IMR-90 (cell line): ENCODE measurements around the gene RASGRP1. TPM values are rescaled to one million over a fixed set of nuclear protein-coding genes. Genes with fewer than 3 reads are reported as not detected.

Experiments
- ATAC-seq: fragments of 200-7000 bp; cut with Tn5 transposase; 2 replicates; pipeline ENCODE4 v1.9.1; 2020; ENCODE audit warnings: low read depth, mild to moderate bottlenecking, moderate library complexity
- BruUV-seq: library from RNA; stranded (reverse); fragments of 400-500 nt; replicated peaks from 2 replicates; lab custom pipeline; 2021; lab: Mats Ljungman, UMichigan
- CTCF ChIA-PET: fragments of 300-600 bp; formaldehyde crosslinking; extraction: SDS; loops from one replicate; lab custom pipeline; 2021; ENCODE audit warnings: antibody characterized with exemption; lab: Yijun Ruan, JAX
- POLR2A ChIA-PET: fragments of 300-600 bp; sonication (Branson Sonifier 250); formaldehyde crosslinking; loops from one replicate; lab custom pipeline; 2022; ENCODE audit warnings: antibody characterized with exemption; ENCODE audit not compliant: unreplicated experiment; lab: Charles Lee
- DNase-seq: peaks from one replicate; pipeline ENCODE4 v3.0.0; 2013
- H2AFZ ChIP-seq: replicated peaks from 2 replicates; pipeline ENCODE3; 2013; ENCODE audit warnings: low read length, mild to moderate bottlenecking; ENCODE audit not compliant: poor library complexity
- H2AK5ac ChIP-seq: 2 replicates; pipeline ENCODE4 v1.6.1; 2013; ENCODE audit warnings: low read depth, low read length, inconsistent platforms
- H2AK9ac ChIP-seq: replicated peaks from 2 replicates; pipeline ENCODE3; 2013; ENCODE audit warnings: mild to moderate bottlenecking, low read depth, low read length, moderate library complexity; ENCODE audit not compliant: poor library complexity
- H2BK120ac ChIP-seq: 2 replicates; pipeline ENCODE4 v1.6.1; 2013; ENCODE audit warnings: low read depth, low read length, inconsistent platforms
- H2BK15ac ChIP-seq: 3 replicates; pipeline ENCODE4 v1.6.1; 2013; ENCODE audit warnings: low read depth, low read length, inconsistent platforms
- H2BK20ac ChIP-seq: 2 replicates; pipeline ENCODE4 v1.6.1; 2013; ENCODE audit warnings: low read depth, mild to moderate bottlenecking, inconsistent platforms, low read length, moderate library complexity
- H2BK5ac ChIP-seq: 2 replicates; pipeline ENCODE4 v1.6.1; 2013; ENCODE audit warnings: mild to moderate bottlenecking, low read depth, low read length, inconsistent platforms; ENCODE audit not compliant: poor library complexity, severe bottlenecking
- H3K14ac ChIP-seq: replicated peaks from 2 replicates; pipeline ENCODE4 v1.6.1; 2013; ENCODE audit warnings: low read depth, low read length, inconsistent platforms
- H3K18ac ChIP-seq: 2 replicates; pipeline ENCODE4 v1.6.1; 2013; ENCODE audit warnings: low read depth, low read length, control low read depth
- H3K23ac ChIP-seq: 2 replicates; pipeline ENCODE4 v1.6.1; 2013; ENCODE audit warnings: low read depth, low read length, inconsistent platforms
- H3K27ac ChIP-seq: 2 replicates; pipeline ENCODE4 v1.5.1; 2013; ENCODE audit warnings: mild to moderate bottlenecking, control low read depth, low read length; ENCODE audit not compliant: insufficient read depth
- H3K27me3 ChIP-seq: 2 replicates; pipeline ENCODE4 v1.6.1; 2013; ENCODE audit warnings: low read length; ENCODE audit not compliant: control insufficient read depth, insufficient read depth
- H3K36me3 ChIP-seq: 2 replicates; pipeline ENCODE4 v1.6.1; 2013; ENCODE audit warnings: low read length, mixed read lengths; ENCODE audit not compliant: control insufficient read depth, insufficient read depth
- H3K4ac ChIP-seq: 2 replicates; pipeline ENCODE4 v1.6.1; 2013; ENCODE audit warnings: low read depth, low read length, inconsistent platforms
- H3K4me1 ChIP-seq: 2 replicates; pipeline ENCODE4 v1.6.1; 2013; ENCODE audit warnings: low read length, mixed read lengths; ENCODE audit not compliant: control insufficient read depth, insufficient read depth
- H3K4me2 ChIP-seq: 2 replicates; pipeline ENCODE4 v1.6.1; 2013; ENCODE audit warnings: low read depth, mild to moderate bottlenecking, control low read depth, low read length, moderate library complexity
- H3K4me3 ChIP-seq: 2 replicates; pipeline ENCODE4 v1.5.1; 2013; ENCODE audit warnings: low read depth, mild to moderate bottlenecking, control low read depth, low read length, moderate library complexity; ENCODE audit not compliant: insufficient read depth
- H3K56ac ChIP-seq: 2 replicates; pipeline ENCODE4 v1.6.1; 2013; ENCODE audit warnings: low read length, inconsistent platforms; ENCODE audit not compliant: insufficient read depth; ENCODE audit errors: extremely low read depth
- H3K79me1 ChIP-seq, 2 experiments: 2 replicates each; pipeline ENCODE4 v1.6.1; 2013; ENCODE audit warnings: low read length in 2 of 2, inconsistent platforms in 1 of 2, low read depth in 1 of 2
- H3K9ac ChIP-seq: 2 replicates; pipeline ENCODE4 v1.6.1; 2013; ENCODE audit warnings: low read depth, low read length, control low read depth
- H3K9me1 ChIP-seq: 2 replicates; pipeline ENCODE4 v1.6.1; 2013; ENCODE audit warnings: low read length, inconsistent platforms; ENCODE audit not compliant: insufficient read depth
- H3K9me3 ChIP-seq: 2 replicates; pipeline ENCODE4 v1.6.1; 2013; ENCODE audit warnings: low read length; ENCODE audit not compliant: control insufficient read depth, insufficient read depth
- H4K20me1 ChIP-seq: 2 replicates; pipeline ENCODE4 v1.6.1; 2013; ENCODE audit warnings: low read length, inconsistent platforms; ENCODE audit not compliant: insufficient read depth
- H4K5ac ChIP-seq: 2 replicates; pipeline ENCODE4 v1.6.1; 2013; ENCODE audit warnings: mild to moderate bottlenecking, low read depth, low read length, control low read depth
- H4K8ac ChIP-seq, 2 experiments: 2 replicates each; pipeline ENCODE4 v1.6.1; 2013; ENCODE audit warnings: low read depth in 2 of 2, low read length in 2 of 2, control low read depth in 1 of 2, inconsistent platforms in 1 of 2
- H4K91ac ChIP-seq: 2 replicates; pipeline ENCODE4 v1.6.1; 2013; ENCODE audit warnings: low read depth, low read length, inconsistent platforms; ENCODE audit not compliant: insufficient read depth
- CEBPB ChIP-seq: IDR thresholded peaks from 2 replicates; pipeline ENCODE4 v1.6.1; 2012; ENCODE audit warnings: low read depth, low read length, improper control_type of control experiment
- CHD1 ChIP-seq: IDR thresholded peaks from 2 replicates; pipeline ENCODE4 v1.6.1; 2012; ENCODE audit warnings: low read depth, low read length, improper control_type of control experiment
- FOS ChIP-seq: fragments of 150-350 bp; IDR thresholded peaks from 2 replicates; pipeline ENCODE4 v1.6.1; 2016; ENCODE audit warnings: low read depth, low read length
- MAFK ChIP-seq: IDR thresholded peaks from 2 replicates; pipeline ENCODE4 v1.6.1; 2012; ENCODE audit warnings: low read depth, low read length, improper control_type of control experiment
- MAZ ChIP-seq: IDR thresholded peaks from 2 replicates; pipeline ENCODE4 v1.6.1; 2012; ENCODE audit warnings: low read depth, mild to moderate bottlenecking, low read length, improper control_type of control experiment, moderate library complexity, borderline replicate concordance
- MXI1 ChIP-seq: IDR thresholded peaks from 2 replicates; pipeline ENCODE4 v1.6.1; 2012; ENCODE audit warnings: low read depth, mild to moderate bottlenecking, low read length, moderate library complexity, borderline replicate concordance
- NFE2L2 ChIP-seq: fragments of 150-350 bp; IDR thresholded peaks from 2 replicates; pipeline ENCODE4 v1.6.1; 2016; ENCODE audit warnings: low read depth, mild to moderate bottlenecking, low read length
- POLR2A ChIP-seq: IDR thresholded peaks from 2 replicates; pipeline ENCODE4 v1.6.1; 2012; ENCODE audit warnings: mild to moderate bottlenecking, low read depth, low read length
- RCOR1 ChIP-seq: IDR thresholded peaks from 2 replicates; pipeline ENCODE4 v1.6.1; 2012; ENCODE audit warnings: mild to moderate bottlenecking, low read length, improper control_type of control experiment; ENCODE audit not compliant: insufficient replicate concordance
- RFX5 ChIP-seq: IDR thresholded peaks from 2 replicates; pipeline ENCODE4 v1.8.0; 2012; ENCODE audit warnings: low read depth, mild to moderate bottlenecking, low read length, moderate library complexity
- SMC3 ChIP-seq: fragments of 150-350 bp; IDR thresholded peaks from 2 replicates; pipeline ENCODE4 v1.6.1; 2016; ENCODE audit warnings: low read depth, mild to moderate bottlenecking, antibody characterized with exemption, low read length, moderate library complexity
- WGBS, 2 experiments: methylation state at CpG; one replicate each; pipeline versions ENCODE4 v1.1.5 to v1.1.7; 2013; ENCODE audit warnings: missing lambda C conversion rate in 2 of 2; ENCODE audit not compliant: insufficient read length in 1 of 2; ENCODE audit errors: extremely low coverage in 2 of 2; 5-methylcytosine and 5-hydroxymethylcytosine counted together
- dilution Hi-C: fragments of 300-500 bp; cut with HindIII; formaldehyde crosslinking; loops from one replicate; pipeline ENCODE4 v1.14.3; 2018; ENCODE audit warnings: low sequenced_read_pairs; ENCODE audit not compliant: unreplicated experiment
- in situ Hi-C: fragments of 300-500 bp; cut with MboI; formaldehyde crosslinking; loops from 3 replicates; pipeline ENCODE4 v1.14.3; 2019; ENCODE audit warnings: low sequenced_read_pairs, inconsistent platforms, mixed read lengths
- intact Hi-C: fragments of 100-400 bp; cut with micrococcal nuclease; formaldehyde crosslinking; loops from 2 replicates; pipeline ENCODE4 v1.10.0; 2022
- polyA plus RNA-seq, 3 experiments: library from polyadenylated mRNA; depleted of rRNA; stranded (reverse); fragments of >200 nt; gene quantifications; 2 replicates each; pipeline ENCODE4 v1.2.3, GENCODE V29; 2012; ENCODE audit warnings: low replicate concordance in 1 of 3
- total RNA-seq: library from RNA; depleted of rRNA; stranded (reverse); fragments of >200 nt; gene quantifications from 2 replicates; pipeline ENCODE4 v1.2.3, GENCODE V29; 2012
- TF ChIP-seq, protein P1 (sequence below): fragments of 150-350 bp; IDR thresholded peaks from 2 replicates; pipeline ENCODE4 v1.6.1; 2016; ENCODE audit warnings: low read depth, mild to moderate bottlenecking, low read length, moderate library complexity, borderline replicate concordance
- TF ChIP-seq, protein P2 (sequence below): conservative IDR thresholded peaks from 2 replicates; pipeline ENCODE4 v1.5.1; 2012; ENCODE audit warnings: mild to moderate bottlenecking, low read depth, low read length, improper control_type of control experiment
- TF ChIP-seq, protein P3 (sequence below): fragments of 150-350 bp; IDR thresholded peaks from 2 replicates; pipeline ENCODE4 v1.6.1; 2017; ENCODE audit warnings: mild to moderate bottlenecking, antibody characterized with exemption, low read length, low read depth

The RASGRP1 gene
- total and polyA plus RNA-seq, 2 of the 4 experiments (the other 2 are of a cell fraction) = 1.4 to 3.2 TPM

DNA sequence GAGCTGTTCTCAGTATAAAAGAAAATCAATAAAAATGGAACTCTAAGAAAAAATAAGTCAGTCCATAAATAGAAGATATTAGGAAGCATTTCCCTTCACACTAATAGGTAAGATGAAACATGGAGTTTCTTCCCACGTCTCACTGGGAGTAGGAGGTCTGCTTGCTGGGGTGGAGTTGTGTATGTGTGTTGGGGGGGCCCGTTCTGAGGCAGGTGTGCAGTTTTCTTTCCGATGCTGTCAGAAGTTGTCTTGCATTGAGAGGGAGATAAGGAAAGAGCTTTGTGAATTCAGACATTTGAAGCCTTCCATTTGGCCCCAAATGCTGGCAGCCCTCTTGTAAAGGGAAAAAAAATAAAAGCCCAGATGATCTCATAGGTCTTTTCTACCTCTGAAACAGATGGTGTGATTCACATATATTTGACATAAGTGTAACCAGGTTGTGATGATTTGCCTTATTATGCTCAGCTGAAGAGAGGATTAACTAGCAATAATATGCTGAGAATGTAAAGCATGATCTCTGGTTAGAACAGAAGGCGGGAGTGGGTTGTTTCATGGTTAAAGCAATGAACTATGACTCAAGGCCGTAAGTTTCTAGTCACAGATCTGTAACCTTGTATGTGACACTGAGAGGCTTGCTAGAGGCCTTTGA lies 8.8 kb downstream of the RASGRP1 start:
- intact Hi-C loops = no loop called here
- H3K9me3 ChIP-seq = no peaks in the 10 kb centered on the region
- POLR2A ChIA-PET = no interaction called here
- TF ChIP-seq, protein P1, sequence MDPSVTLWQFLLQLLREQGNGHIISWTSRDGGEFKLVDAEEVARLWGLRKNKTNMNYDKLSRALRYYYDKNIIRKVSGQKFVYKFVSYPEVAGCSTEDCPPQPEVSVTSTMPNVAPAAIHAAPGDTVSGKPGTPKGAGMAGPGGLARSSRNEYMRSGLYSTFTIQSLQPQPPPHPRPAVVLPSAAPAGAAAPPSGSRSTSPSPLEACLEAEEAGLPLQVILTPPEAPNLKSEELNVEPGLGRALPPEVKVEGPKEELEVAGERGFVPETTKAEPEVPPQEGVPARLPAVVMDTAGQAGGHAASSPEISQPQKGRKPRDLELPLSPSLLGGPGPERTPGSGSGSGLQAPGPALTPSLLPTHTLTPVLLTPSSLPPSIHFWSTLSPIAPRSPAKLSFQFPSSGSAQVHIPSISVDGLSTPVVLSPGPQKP = no peak
- TF ChIP-seq CHD1 = no peak
- TF ChIP-seq RFX5 = no peak
- TF ChIP-seq SMC3 = no peak
- TF ChIP-seq RCOR1 = peak; percentile 30
- TF ChIP-seq NFE2L2 = no peak
- TF ChIP-seq MAZ = no peak
- no peak for TF ChIP-seq MAFK
- TF ChIP-seq FOS = 0 out of 2 replicates have a peak, but pooled peaks have one; percentile 10
- TF ChIP-seq, protein P2, sequence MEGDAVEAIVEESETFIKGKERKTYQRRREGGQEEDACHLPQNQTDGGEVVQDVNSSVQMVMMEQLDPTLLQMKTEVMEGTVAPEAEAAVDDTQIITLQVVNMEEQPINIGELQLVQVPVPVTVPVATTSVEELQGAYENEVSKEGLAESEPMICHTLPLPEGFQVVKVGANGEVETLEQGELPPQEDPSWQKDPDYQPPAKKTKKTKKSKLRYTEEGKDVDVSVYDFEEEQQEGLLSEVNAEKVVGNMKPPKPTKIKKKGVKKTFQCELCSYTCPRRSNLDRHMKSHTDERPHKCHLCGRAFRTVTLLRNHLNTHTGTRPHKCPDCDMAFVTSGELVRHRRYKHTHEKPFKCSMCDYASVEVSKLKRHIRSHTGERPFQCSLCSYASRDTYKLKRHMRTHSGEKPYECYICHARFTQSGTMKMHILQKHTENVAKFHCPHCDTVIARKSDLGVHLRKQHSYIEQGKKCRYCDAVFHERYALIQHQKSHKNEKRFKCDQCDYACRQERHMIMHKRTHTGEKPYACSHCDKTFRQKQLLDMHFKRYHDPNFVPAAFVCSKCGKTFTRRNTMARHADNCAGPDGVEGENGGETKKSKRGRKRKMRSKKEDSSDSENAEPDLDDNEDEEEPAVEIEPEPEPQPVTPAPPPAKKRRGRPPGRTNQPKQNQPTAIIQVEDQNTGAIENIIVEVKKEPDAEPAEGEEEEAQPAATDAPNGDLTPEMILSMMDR = no peak
- TF ChIP-seq POLR2A = no peak
- TF ChIP-seq CEBPB = no peak
- no peak for TF ChIP-seq MXI1
- TF ChIP-seq, protein P3, sequence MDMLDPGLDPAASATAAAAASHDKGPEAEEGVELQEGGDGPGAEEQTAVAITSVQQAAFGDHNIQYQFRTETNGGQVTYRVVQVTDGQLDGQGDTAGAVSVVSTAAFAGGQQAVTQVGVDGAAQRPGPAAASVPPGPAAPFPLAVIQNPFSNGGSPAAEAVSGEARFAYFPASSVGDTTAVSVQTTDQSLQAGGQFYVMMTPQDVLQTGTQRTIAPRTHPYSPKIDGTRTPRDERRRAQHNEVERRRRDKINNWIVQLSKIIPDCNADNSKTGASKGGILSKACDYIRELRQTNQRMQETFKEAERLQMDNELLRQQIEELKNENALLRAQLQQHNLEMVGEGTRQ = no peak

More for the DNA sequence above, 8.8 kb downstream of the RASGRP1 start:
- Histone ChIP-seq H3K27ac (peak overlapping the region; percentile 40), H4K8ac (peak overlapping the region; percentile 25 to 85; a peak in 3 of 4 replicates), H3K18ac (peak overlapping the region; percentile 48), H2AFZ (peak overlapping the region; percentile 57), H3K4me1 (peaks cover 32% of the 10 kb centered on the region), H2AK9ac (no peak overlapping the region), H3K36me3 (no peaks in the 10 kb centered on the region), H4K20me1 (no peaks in the 10 kb centered on the region), H2BK15ac (no peak overlapping the region), H3K9me1 (peaks cover 10% of the 10 kb centered on the region), H2BK120ac (peak overlapping the region; percentile 62), H3K27me3 (no peaks in the 10 kb centered on the region), H3K4ac (peak overlapping the region; percentile 73), H2AK5ac (peak overlapping the region; percentile 53; the same call in 1 of the 2 replicates), H3K4me3 (no peak overlapping the region), H3K9ac (no peak overlapping the region), H3K14ac (peak overlapping the region; percentile 75; the same call in 1 of the 2 replicates), H3K23ac (no peak overlapping the region), H4K91ac (peak overlapping the region; percentile 53; the same call in 1 of the 2 replicates), H3K79me1 (no peaks in the 10 kb centered on the region), H3K56ac (no peak overlapping the region), H2BK20ac (peak overlapping the region; percentile 67; the same call in 1 of the 2 replicates), H3K4me2 (peak overlapping the region; percentile 32; the same call in 1 of the 2 replicates), H2BK5ac (peak overlapping the region; percentile 71), H4K5ac (peak overlapping the region; percentile 34; the same call in 1 of the 2 replicates)
- BruUV-seq = no TSS peak
- peak; percentile 86 for ATAC-seq
- 42% methylated on average over 2 of the region's 5 CpGs; no CpG with 5 or more reads in 1 of the 2 experiments for WGBS, 2 experiments
- dilution Hi-C loops = no loop called here
- CTCF ChIA-PET = interaction anchor here (0.5 kb wide), 1 partner anchor 98 kb away, joined by 5 read pairs; no protein-coding TSS in a partner anchor
- DNase-seq = peak; percentile 95
- in situ Hi-C loops = no loop called here
